ENCODE data around the gene SLC35B1. TPM values are rescaled to one million over a fixed set of nuclear protein-coding genes. Genes with fewer than 3 reads are reported as not detected.
A peak's percentile ranks its signal among the peaks of the same experiment; 100 is the strongest.

The SLC35B1 gene
- total RNA-seq, 1 experiment from 2014 or later, result 84.6 TPM

DNA sequence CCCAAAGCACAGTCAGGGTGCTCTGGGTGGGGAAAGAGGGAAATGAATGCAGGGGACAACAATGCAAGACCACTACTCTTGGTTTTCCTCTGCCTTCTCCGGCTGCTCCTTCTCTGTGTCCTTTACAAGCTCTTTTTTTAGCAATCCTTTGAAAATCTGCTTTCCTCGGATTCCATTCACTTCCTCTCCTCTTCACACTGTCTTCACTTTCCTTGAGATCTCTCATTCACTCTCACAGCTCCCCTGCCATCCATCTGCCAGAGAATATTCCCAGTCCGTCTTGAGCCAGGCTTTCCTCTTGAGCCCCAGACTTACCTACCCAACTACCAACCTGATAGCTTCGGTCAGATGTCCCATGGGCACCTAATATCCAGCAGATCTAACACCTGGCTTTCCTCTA lies 18.9 kb downstream of the SLC35B1 start:
- no peaks in the 10 kb centered on the region for H3K4me1 ChIP-seq (ENCODE audit: control insufficient read depth, insufficient read depth, low read length)
- in situ Hi-C loops (cut with HindIII; ENCODE audit: low pct_unique_long_range_greater_than_20kb, low sequenced_read_pairs), result no loop called here
- CTCF ChIA-PET, result no interaction called here
- no peak overlapping the region for H3K4me3 ChIP-seq (ENCODE audit: low read depth in 2 of 2, low read length in 2 of 2)
- no TSS peak for BruUV-seq (replicated peaks)
- ATAC-seq (no peak), DNase-seq (ENCODE audit: low read depth, low spot score) (no peak)
- no peak overlapping the region for H3K27ac ChIP-seq (ENCODE audit: low read length)
- TF ChIP-seq, protein P1, sequence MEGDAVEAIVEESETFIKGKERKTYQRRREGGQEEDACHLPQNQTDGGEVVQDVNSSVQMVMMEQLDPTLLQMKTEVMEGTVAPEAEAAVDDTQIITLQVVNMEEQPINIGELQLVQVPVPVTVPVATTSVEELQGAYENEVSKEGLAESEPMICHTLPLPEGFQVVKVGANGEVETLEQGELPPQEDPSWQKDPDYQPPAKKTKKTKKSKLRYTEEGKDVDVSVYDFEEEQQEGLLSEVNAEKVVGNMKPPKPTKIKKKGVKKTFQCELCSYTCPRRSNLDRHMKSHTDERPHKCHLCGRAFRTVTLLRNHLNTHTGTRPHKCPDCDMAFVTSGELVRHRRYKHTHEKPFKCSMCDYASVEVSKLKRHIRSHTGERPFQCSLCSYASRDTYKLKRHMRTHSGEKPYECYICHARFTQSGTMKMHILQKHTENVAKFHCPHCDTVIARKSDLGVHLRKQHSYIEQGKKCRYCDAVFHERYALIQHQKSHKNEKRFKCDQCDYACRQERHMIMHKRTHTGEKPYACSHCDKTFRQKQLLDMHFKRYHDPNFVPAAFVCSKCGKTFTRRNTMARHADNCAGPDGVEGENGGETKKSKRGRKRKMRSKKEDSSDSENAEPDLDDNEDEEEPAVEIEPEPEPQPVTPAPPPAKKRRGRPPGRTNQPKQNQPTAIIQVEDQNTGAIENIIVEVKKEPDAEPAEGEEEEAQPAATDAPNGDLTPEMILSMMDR (IDR thresholded peaks at IDR 0.05), result no peak
- TF ChIP-seq, protein P2, sequence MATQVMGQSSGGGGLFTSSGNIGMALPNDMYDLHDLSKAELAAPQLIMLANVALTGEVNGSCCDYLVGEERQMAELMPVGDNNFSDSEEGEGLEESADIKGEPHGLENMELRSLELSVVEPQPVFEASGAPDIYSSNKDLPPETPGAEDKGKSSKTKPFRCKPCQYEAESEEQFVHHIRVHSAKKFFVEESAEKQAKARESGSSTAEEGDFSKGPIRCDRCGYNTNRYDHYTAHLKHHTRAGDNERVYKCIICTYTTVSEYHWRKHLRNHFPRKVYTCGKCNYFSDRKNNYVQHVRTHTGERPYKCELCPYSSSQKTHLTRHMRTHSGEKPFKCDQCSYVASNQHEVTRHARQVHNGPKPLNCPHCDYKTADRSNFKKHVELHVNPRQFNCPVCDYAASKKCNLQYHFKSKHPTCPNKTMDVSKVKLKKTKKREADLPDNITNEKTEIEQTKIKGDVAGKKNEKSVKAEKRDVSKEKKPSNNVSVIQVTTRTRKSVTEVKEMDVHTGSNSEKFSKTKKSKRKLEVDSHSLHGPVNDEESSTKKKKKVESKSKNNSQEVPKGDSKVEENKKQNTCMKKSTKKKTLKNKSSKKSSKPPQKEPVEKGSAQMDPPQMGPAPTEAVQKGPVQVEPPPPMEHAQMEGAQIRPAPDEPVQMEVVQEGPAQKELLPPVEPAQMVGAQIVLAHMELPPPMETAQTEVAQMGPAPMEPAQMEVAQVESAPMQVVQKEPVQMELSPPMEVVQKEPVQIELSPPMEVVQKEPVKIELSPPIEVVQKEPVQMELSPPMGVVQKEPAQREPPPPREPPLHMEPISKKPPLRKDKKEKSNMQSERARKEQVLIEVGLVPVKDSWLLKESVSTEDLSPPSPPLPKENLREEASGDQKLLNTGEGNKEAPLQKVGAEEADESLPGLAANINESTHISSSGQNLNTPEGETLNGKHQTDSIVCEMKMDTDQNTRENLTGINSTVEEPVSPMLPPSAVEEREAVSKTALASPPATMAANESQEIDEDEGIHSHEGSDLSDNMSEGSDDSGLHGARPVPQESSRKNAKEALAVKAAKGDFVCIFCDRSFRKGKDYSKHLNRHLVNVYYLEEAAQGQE (IDR thresholded peaks at IDR 0.05; ENCODE audit: insufficient read depth in 1 of 2, low read depth in 2 of 2, low read length in 1 of 2), result no peak
- H3K36me3 ChIP-seq (ENCODE audit: control insufficient read depth, insufficient read depth, low read length), result no peaks in the 10 kb centered on the region
- intact Hi-C loops (cut with micrococcal nuclease; ENCODE audit: unreplicated experiment), result no loop called here
- POLR2A ChIA-PET, result interaction anchor here (0.7 kb wide), 1 partner anchor 34 kb away, joined by 3 read pairs; no protein-coding TSS in a partner anchor
- H3K27me3 ChIP-seq (ENCODE audit: control insufficient read depth, insufficient read depth, low read length), result no peaks in the 10 kb centered on the region
- H3K9me3 ChIP-seq (ENCODE audit: control insufficient read depth, insufficient read depth, low read depth, low read length), result no peaks in the 10 kb centered on the region

DNA sequence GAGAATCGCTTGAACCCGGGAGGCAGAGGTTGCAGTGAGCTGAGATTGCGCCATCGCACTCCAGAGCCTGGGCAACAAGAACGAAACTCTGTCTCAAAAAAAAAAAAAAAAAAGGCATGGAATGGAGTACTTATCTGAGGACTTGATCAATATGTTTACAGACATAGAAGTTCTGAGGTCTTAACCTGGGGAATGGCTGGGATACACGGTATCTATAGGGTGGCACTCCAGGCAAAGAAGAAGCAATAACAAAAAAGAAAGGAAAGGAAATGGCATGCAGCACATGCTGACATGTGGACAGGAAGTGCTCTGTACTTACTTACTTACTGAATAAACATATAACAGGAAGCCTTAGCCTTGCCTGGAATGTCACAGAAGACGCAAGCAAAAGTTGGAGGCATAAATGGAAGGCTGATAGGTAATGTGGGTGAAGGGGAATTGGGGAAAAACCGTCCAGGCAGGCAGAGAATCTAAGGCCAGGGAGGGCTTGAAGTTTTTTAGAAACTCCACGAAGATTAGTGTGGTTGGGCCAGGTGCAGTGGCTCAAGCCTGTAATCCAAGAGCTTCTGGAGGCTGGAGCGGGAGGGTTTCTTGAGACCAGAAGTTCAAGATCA lies 19.8 kb downstream of the SLC35B1 start:
- no peak for DNase-seq (ENCODE audit: low read depth, low spot score)
- no peak for TF ChIP-seq SIN3A (IDR thresholded peaks at IDR 0.05; ENCODE audit: borderline replicate concordance, insufficient read depth, low read depth, low read length)
- TF ChIP-seq, protein P1 (IDR thresholded peaks at IDR 0.05), result no peak
- TF ChIP-seq, protein P2 (IDR thresholded peaks at IDR 0.05; ENCODE audit: insufficient read depth in 1 of 2, low read depth in 2 of 2, low read length in 1 of 2), result no peak
- no peak for TF ChIP-seq TCF7L2 (IDR thresholded peaks at IDR 0.05; ENCODE audit: low read depth, low read length)
- no peak for TF ChIP-seq POLR2AphosphoS5 (IDR thresholded peaks at IDR 0.05; ENCODE audit: low read depth, low read length)
- in situ Hi-C loops (cut with HindIII; ENCODE audit: low pct_unique_long_range_greater_than_20kb, low sequenced_read_pairs) (no loop called here), intact Hi-C loops (cut with micrococcal nuclease; ENCODE audit: unreplicated experiment) (no loop called here)
- H3K4me3 ChIP-seq (ENCODE audit: low read depth in 2 of 2, low read length in 2 of 2), result no peak overlapping the region
- ChIA-PET CTCF (interaction anchor here (0.6 kb wide), 1 partner anchor 248 kb away, joined by 8 read pairs; no protein-coding TSS in a partner anchor), POLR2A (no interaction called here)
- no peaks in the 10 kb centered on the region for H3K27me3 ChIP-seq (ENCODE audit: control insufficient read depth, insufficient read depth, low read length)
- BruUV-seq (replicated peaks), result no TSS peak
- H3K27ac ChIP-seq (ENCODE audit: low read length), result peak overlapping the region; percentile 2; the same call in 1 of the 2 replicates
- H3K36me3 ChIP-seq (ENCODE audit: control insufficient read depth, insufficient read depth, low read length), result no peaks in the 10 kb centered on the region
- no peaks in the 10 kb centered on the region for H3K4me1 ChIP-seq (ENCODE audit: control insufficient read depth, insufficient read depth, low read length)
- H3K9me3 ChIP-seq (ENCODE audit: control insufficient read depth, insufficient read depth, low read depth, low read length), result no peaks in the 10 kb centered on the region
- ATAC-seq, result peak; percentile 47; the same call in 1 of the 2 replicates

Data from Panc1 (cell line).